Neural cell (in vitro differentiated cells): Measurements from ENCODE around the gene MAP3K5. TPM values are rescaled to one million over a fixed set of nuclear protein-coding genes. Genes with fewer than 3 reads are reported as not detected.

Experiments
- H2AFZ ChIP-seq: fragments of 200-600, 300-800 bp; sonication (generic), shearing (Covaris generic); 2 replicates; pipeline ENCODE4 v1.6.0; 2014; ENCODE audit warnings: low read depth, mild to moderate bottlenecking, antibody characterized with exemption, low read length, moderate library complexity
- H3F3A ChIP-seq: fragments of 200-600 bp; shearing (Covaris generic); 2 replicates; pipeline ENCODE4 v1.6.1; 2016; ENCODE audit warnings: mild to moderate bottlenecking, moderate library complexity, mixed read lengths, antibody characterized with exemption, low read length; ENCODE audit not compliant: insufficient read depth, poor library complexity, severe bottlenecking
- H3K27ac ChIP-seq: fragments of 200-600, 300-800 bp; sonication (generic), shearing (Covaris generic); 2 replicates; pipeline ENCODE4 v1.5.1; 2014; ENCODE audit warnings: mild to moderate bottlenecking, low read length, moderate library complexity
- H3K27me3 ChIP-seq: fragments of 300-800, 200-600 bp; sonication (generic), shearing (Covaris generic); 2 replicates; pipeline ENCODE4 v1.6.0; 2014; ENCODE audit warnings: mild to moderate bottlenecking, low read depth, low read length, moderate library complexity; ENCODE audit not compliant: insufficient read depth
- H3K36me3 ChIP-seq: fragments of 300-800, 200-600 bp; sonication (generic), shearing (Covaris generic); 2 replicates; pipeline ENCODE4 v1.5.1; 2014; ENCODE audit warnings: mild to moderate bottlenecking, antibody characterized with exemption, low read length, moderate library complexity; ENCODE audit not compliant: insufficient read depth
- H3K4me2 ChIP-seq: fragments of 300-800, 200-600 bp; sonication (generic), shearing (Covaris generic); 2 replicates; pipeline ENCODE4 v1.6.0; 2014; ENCODE audit warnings: mild to moderate bottlenecking, low read length
- H3K4me3 ChIP-seq: fragments of 300-800, 200-600 bp; sonication (generic), shearing (Covaris generic); 2 replicates; pipeline ENCODE4 v1.5.1; 2014; ENCODE audit warnings: mild to moderate bottlenecking, low read length, moderate library complexity
- H3K79me2 ChIP-seq: fragments of 200-600 bp; shearing (Covaris generic); replicated peaks from 2 replicates; pipeline ENCODE4 v1.6.0; 2014; ENCODE audit warnings: mild to moderate bottlenecking, low read length, moderate library complexity; ENCODE audit not compliant: insufficient read depth
- H3K9ac ChIP-seq: fragments of 300-800, 200-600 bp; sonication (generic), shearing (Covaris generic); 2 replicates; pipeline ENCODE4 v1.6.1; 2016; ENCODE audit warnings: mild to moderate bottlenecking, low read length, mixed read lengths
- H3K9me2 ChIP-seq: fragments of 200-600 bp; shearing (Covaris generic); 2 replicates; pipeline ENCODE4 v1.6.1; 2016; ENCODE audit warnings: mild to moderate bottlenecking, low read length, mixed read lengths; ENCODE audit not compliant: insufficient read depth
- H3K9me3 ChIP-seq: fragments of 200-600, 300-800 bp; sonication (generic), shearing (Covaris generic); 2 replicates; pipeline ENCODE4 v1.6.1; 2016; ENCODE audit warnings: mild to moderate bottlenecking, mixed run types, low read length, moderate library complexity, mixed read lengths
- H4K20me1 ChIP-seq: fragments of 200-600 bp; shearing (Covaris generic); 2 replicates; pipeline ENCODE4 v1.6.1; 2016; ENCODE audit warnings: mild to moderate bottlenecking, mixed run types; ENCODE audit not compliant: insufficient read depth
- CTCF ChIP-seq: fragments of 450-650 bp; IDR thresholded peaks from 2 replicates; pipeline ENCODE4 v1.5.1; 2014; ENCODE audit warnings: antibody characterized with exemption, mild to moderate bottlenecking, moderate library complexity; ENCODE audit not compliant: poor library complexity, severe bottlenecking
- EP300 ChIP-seq: fragments of 450-650 bp; conservative IDR thresholded peaks from 2 replicates; pipeline ENCODE4 v1.6.1; 2014; ENCODE audit warnings: antibody characterized with exemption, mild to moderate bottlenecking, moderate library complexity; ENCODE audit not compliant: poor library complexity, severe bottlenecking
- EZH2 ChIP-seq: fragments of 200-600, 300-800 bp; shearing (Covaris generic), sonication (generic); IDR thresholded peaks from 2 replicates; pipeline ENCODE4 v1.6.1; 2014; ENCODE audit warnings: antibody characterized with exemption, low read length, borderline replicate concordance, mild to moderate bottlenecking; ENCODE audit not compliant: insufficient read depth, poor library complexity, severe bottlenecking
- MXI1 ChIP-seq: fragments of 450-650 bp; conservative IDR thresholded peaks from 2 replicates; pipeline ENCODE4 v1.6.1; 2014; ENCODE audit warnings: antibody characterized with exemption, mild to moderate bottlenecking; ENCODE audit not compliant: poor library complexity, severe bottlenecking
- POLR2AphosphoS5 ChIP-seq: IDR thresholded peaks from 2 replicates; pipeline ENCODE4 v1.6.1; 2012
- RAD21 ChIP-seq: fragments of 450-650 bp; conservative IDR thresholded peaks from 2 replicates; pipeline ENCODE4 v1.6.1; 2014; ENCODE audit warnings: antibody characterized with exemption, mild to moderate bottlenecking, moderate library complexity
- REST ChIP-seq: IDR thresholded peaks from 2 replicates; pipeline ENCODE4 v1.6.1; 2012; ENCODE audit warnings: borderline replicate concordance
- SMC3 ChIP-seq: fragments of 450-650 bp; conservative IDR thresholded peaks from 2 replicates; pipeline ENCODE4 v1.6.1; 2014; ENCODE audit warnings: antibody characterized with exemption, mild to moderate bottlenecking, moderate library complexity; ENCODE audit not compliant: poor library complexity
- TAF1 ChIP-seq: IDR thresholded peaks from 2 replicates; pipeline ENCODE4 v1.6.1; 2012; ENCODE audit warnings: low read depth
- polyA plus RNA-seq: library from polyadenylated mRNA; depleted of rRNA; stranded (reverse); fragments of >200 nt; gene quantifications from 2 replicates; pipeline ENCODE4 v1.2.3, GENCODE V29; 2014

MAP3K5 gene
- polyA plus RNA-seq, 1 donor from 2014 or later, result 2.0 TPM

GRCh38 chr6:136673571-136673970, 118.7 kb downstream of the MAP3K5 start:
- no peaks in the 10 kb centered on the region for H3K9me3 ChIP-seq
- no peaks in the 10 kb centered on the region for H3F3A ChIP-seq
- no peak overlapping the region for H3K9ac ChIP-seq
- no peak overlapping the region for H2AFZ ChIP-seq
- H4K20me1 ChIP-seq, result no peaks in the 10 kb centered on the region
- TF ChIP-seq SMC3 (no peak), EZH2 (no peak), TAF1 (no peak), RAD21 (no peak), REST (no peak), CTCF (no peak), POLR2AphosphoS5 (no peak), MXI1 (no peak), EP300 (no peak)
- no peaks in the 10 kb centered on the region for H3K27me3 ChIP-seq
- H3K79me2 ChIP-seq, result no peaks in the 10 kb centered on the region
- no peak overlapping the region for H3K4me2 ChIP-seq
- no peaks in the 10 kb centered on the region for H3K36me3 ChIP-seq
- H3K27ac ChIP-seq, result no peak overlapping the region
- H3K9me2 ChIP-seq, result no peaks in the 10 kb centered on the region
- no peak overlapping the region for H3K4me3 ChIP-seq

GRCh38 chr6:136672144-136672543, 120.1 kb downstream of the MAP3K5 start:
- H3K27ac ChIP-seq, result no peak overlapping the region

More at GRCh38 chr6:136672144-136672543, 120.1 kb downstream of the MAP3K5 start:
- Histone ChIP-seq H3F3A (no peaks in the 10 kb centered on the region), H2AFZ (no peak overlapping the region), H3K4me2 (no peak overlapping the region), H3K27me3 (no peaks in the 10 kb centered on the region), H3K4me3 (no peak overlapping the region), H4K20me1 (no peaks in the 10 kb centered on the region), H3K9me2 (no peaks in the 10 kb centered on the region), H3K9me3 (no peaks in the 10 kb centered on the region), H3K79me2 (no peaks in the 10 kb centered on the region), H3K9ac (no peak overlapping the region), H3K36me3 (no peaks in the 10 kb centered on the region)
- TF ChIP-seq RAD21, result no peak
- TF ChIP-seq SMC3, result no peak
- no peak for TF ChIP-seq REST
- TF ChIP-seq POLR2AphosphoS5, result no peak
- no peak for TF ChIP-seq CTCF
- no peak for TF ChIP-seq MXI1
- no peak for TF ChIP-seq EP300
- TF ChIP-seq TAF1, result no peak
- no peak for TF ChIP-seq EZH2
